ENCODE measurements around the gene SLC5A4.

The SLC5A4 gene

DNA sequence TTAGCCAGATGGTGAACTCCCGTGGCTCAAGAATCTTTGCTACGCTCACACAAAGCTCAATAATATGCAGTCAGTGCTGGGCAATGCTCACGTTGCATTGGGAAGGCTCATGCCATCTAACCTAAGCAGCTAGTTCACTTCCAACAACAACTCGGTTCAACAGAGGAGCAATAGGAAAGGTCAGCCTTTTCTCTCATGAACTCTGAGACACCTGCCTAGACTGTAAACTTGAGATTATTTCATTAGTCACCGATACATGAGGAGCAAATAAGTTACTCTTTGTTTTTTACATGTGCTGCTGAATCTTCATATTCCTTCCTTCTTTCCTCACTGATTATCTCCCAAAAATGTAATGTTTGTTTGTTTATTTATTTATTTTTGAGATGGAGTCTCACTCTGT lies 9.0 kb downstream of the SLC5A4 start:
- Histone ChIP-seq H3K4me3 (ENCODE audit: low read length) (no peak overlapping the region), H3K79me2 (ENCODE audit: low read length) (no peaks in the 10 kb centered on the region), H3F3A (ENCODE audit: insufficient read depth, low read length) (no peaks in the 10 kb centered on the region), H3K9me2 (replicated peaks; ENCODE audit: insufficient read depth, low read length) (no peaks in the 10 kb centered on the region), H3K9me3 (replicated peaks; ENCODE audit: insufficient read depth, low read length) (no peaks in the 10 kb centered on the region), H3K9ac (ENCODE audit: low read length) (no peak overlapping the region), H3K27ac (ENCODE audit: low read length) (no peak overlapping the region), H4K20me1 (ENCODE audit: insufficient read depth, low read length) (no peaks in the 10 kb centered on the region), H3K4me2 (ENCODE audit: low read depth, low read length) (no peak overlapping the region), H3K36me3 (replicated peaks; ENCODE audit: insufficient read depth, low read length) (no peaks in the 10 kb centered on the region), H3K4me1 (ENCODE audit: low read length) (no peaks in the 10 kb centered on the region), H3K27me3 (replicated peaks; ENCODE audit: insufficient read depth, low read length) (no peaks in the 10 kb centered on the region), H2AFZ (ENCODE audit: low read length) (no peak overlapping the region)
- TF ChIP-seq EZH2phosphoT487 (IDR thresholded peaks at IDR 0.05; ENCODE audit: low read length) (no peak), EZH2 (optimal IDR thresholded peaks at IDR 0.05; ENCODE audit: low read depth, low read length) (no peak)
- TF ChIP-seq, protein P1, sequence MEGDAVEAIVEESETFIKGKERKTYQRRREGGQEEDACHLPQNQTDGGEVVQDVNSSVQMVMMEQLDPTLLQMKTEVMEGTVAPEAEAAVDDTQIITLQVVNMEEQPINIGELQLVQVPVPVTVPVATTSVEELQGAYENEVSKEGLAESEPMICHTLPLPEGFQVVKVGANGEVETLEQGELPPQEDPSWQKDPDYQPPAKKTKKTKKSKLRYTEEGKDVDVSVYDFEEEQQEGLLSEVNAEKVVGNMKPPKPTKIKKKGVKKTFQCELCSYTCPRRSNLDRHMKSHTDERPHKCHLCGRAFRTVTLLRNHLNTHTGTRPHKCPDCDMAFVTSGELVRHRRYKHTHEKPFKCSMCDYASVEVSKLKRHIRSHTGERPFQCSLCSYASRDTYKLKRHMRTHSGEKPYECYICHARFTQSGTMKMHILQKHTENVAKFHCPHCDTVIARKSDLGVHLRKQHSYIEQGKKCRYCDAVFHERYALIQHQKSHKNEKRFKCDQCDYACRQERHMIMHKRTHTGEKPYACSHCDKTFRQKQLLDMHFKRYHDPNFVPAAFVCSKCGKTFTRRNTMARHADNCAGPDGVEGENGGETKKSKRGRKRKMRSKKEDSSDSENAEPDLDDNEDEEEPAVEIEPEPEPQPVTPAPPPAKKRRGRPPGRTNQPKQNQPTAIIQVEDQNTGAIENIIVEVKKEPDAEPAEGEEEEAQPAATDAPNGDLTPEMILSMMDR (IDR thresholded peaks at IDR 0.05; ENCODE audit: low read length), result no peak
- DNase-seq, result no peak

DNA sequence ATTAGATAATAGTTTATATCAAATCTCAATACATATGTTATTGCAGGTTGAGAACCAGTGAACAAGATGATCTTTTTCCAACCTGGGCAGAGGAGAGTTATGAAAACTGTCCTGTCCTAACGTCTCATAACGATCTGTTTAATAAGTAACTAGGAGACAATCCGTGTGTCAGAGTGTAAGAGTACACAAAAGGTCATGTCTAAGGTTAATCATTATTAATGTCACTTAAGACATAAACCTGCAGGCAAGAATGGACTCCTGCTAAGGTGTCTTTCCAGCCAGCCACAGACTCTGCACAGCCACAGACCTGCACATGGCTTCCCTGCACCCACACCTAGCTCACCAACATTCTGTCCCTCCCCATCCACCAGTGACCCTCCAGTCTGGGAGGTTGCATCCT lies 10.1 kb downstream of the SLC5A4 start:
- Histone ChIP-seq H3K27ac (ENCODE audit: low read length) (no peak overlapping the region), H3K4me2 (ENCODE audit: low read depth, low read length) (no peak overlapping the region)
- TF ChIP-seq, protein P1 (IDR thresholded peaks at IDR 0.05; ENCODE audit: low read length), result no peak

DNA sequence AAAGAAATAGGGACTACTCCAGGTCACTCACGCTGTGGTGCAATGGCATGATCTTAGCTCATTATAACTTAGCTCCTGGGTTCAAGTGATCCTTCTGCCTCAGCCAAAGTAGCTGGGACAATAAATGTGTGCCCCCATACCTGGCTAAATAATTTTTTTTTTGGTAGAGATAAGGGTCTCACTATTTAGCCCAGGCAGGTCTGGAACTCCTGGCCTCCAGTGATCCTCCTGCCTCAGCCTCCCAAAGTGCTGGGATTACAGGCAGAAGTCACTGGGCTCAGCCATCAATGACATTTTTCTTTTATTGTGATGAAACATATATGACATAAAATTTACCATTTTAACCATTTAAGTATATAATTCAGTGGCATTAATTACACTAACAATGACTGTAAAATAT lies 10.6 kb downstream of the SLC5A4 start:
- no peak overlapping the region for H3K4me3 ChIP-seq (ENCODE audit: low read length)
- DNase-seq, result no peak
- H2AFZ ChIP-seq (ENCODE audit: low read length), result no peak overlapping the region
- no peaks in the 10 kb centered on the region for H3K27me3 ChIP-seq (replicated peaks; ENCODE audit: insufficient read depth, low read length)
- no peaks in the 10 kb centered on the region for H3K4me1 ChIP-seq (ENCODE audit: low read length)
- H3K27ac ChIP-seq (ENCODE audit: low read length), result no peak overlapping the region
- TF ChIP-seq, protein P1 (IDR thresholded peaks at IDR 0.05; ENCODE audit: low read length), result no peak
- no peaks in the 10 kb centered on the region for H3K9me2 ChIP-seq (replicated peaks; ENCODE audit: insufficient read depth, low read length)
- H3K79me2 ChIP-seq (ENCODE audit: low read length), result no peaks in the 10 kb centered on the region
- no peak overlapping the region for H3K4me2 ChIP-seq (ENCODE audit: low read depth, low read length)
- H4K20me1 ChIP-seq (ENCODE audit: insufficient read depth, low read length), result no peaks in the 10 kb centered on the region
- H3K9me3 ChIP-seq (replicated peaks; ENCODE audit: insufficient read depth, low read length), result no peaks in the 10 kb centered on the region
- H3K36me3 ChIP-seq (replicated peaks; ENCODE audit: insufficient read depth, low read length), result no peaks in the 10 kb centered on the region
- H3F3A ChIP-seq (ENCODE audit: insufficient read depth, low read length), result no peaks in the 10 kb centered on the region
- H3K9ac ChIP-seq (ENCODE audit: low read length), result no peak overlapping the region

More for the DNA sequence above, 10.1 kb downstream of the SLC5A4 start:
- Histone ChIP-seq H3K9me2 (replicated peaks; ENCODE audit: insufficient read depth, low read length) (no peaks in the 10 kb centered on the region), H3F3A (ENCODE audit: insufficient read depth, low read length) (no peaks in the 10 kb centered on the region), H2AFZ (ENCODE audit: low read length) (no peak overlapping the region), H3K27me3 (replicated peaks; ENCODE audit: insufficient read depth, low read length) (no peaks in the 10 kb centered on the region), H3K4me1 (ENCODE audit: low read length) (no peaks in the 10 kb centered on the region), H3K9ac (ENCODE audit: low read length) (no peak overlapping the region), H3K36me3 (replicated peaks; ENCODE audit: insufficient read depth, low read length) (no peaks in the 10 kb centered on the region), H3K9me3 (replicated peaks; ENCODE audit: insufficient read depth, low read length) (no peaks in the 10 kb centered on the region), H3K4me3 (ENCODE audit: low read length) (no peak overlapping the region), H4K20me1 (ENCODE audit: insufficient read depth, low read length) (no peaks in the 10 kb centered on the region), H3K79me2 (ENCODE audit: low read length) (no peaks in the 10 kb centered on the region)
- DNase-seq, result no peak

DNA sequence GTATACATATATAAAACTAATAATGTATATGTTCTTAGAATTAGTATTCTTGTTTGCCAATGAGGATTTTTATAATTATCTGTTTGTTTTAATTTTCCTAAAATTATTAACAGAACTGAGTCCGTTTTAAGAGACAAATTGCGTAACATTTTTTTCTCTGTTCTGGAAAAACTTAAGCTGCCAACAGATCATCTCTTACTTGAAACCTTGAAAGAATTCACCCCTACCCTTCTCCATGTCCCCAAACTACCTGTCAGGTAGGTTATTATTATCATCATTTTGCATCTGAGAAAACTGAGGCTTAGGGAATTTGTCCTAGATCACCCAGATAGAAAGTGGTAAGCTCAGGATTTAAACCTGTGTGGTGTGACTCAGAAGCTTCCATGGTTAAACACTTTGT lies 14.7 kb downstream of the SLC5A4 start:
- no peaks in the 10 kb centered on the region for H3K79me2 ChIP-seq (ENCODE audit: low read length)
- no peaks in the 10 kb centered on the region for H3K9me3 ChIP-seq (replicated peaks; ENCODE audit: insufficient read depth, low read length)
- H3K27ac ChIP-seq (ENCODE audit: low read length), result no peak overlapping the region
- DNase-seq, result no peak
- no peak overlapping the region for H3K9ac ChIP-seq (ENCODE audit: low read length)
- no peaks in the 10 kb centered on the region for H3K9me2 ChIP-seq (replicated peaks; ENCODE audit: insufficient read depth, low read length)
- no peaks in the 10 kb centered on the region for H4K20me1 ChIP-seq (ENCODE audit: insufficient read depth, low read length)
- no peaks in the 10 kb centered on the region for H3K27me3 ChIP-seq (replicated peaks; ENCODE audit: insufficient read depth, low read length)
- no peak overlapping the region for H2AFZ ChIP-seq (ENCODE audit: low read length)
- H3K4me1 ChIP-seq (ENCODE audit: low read length), result no peaks in the 10 kb centered on the region
- H3K36me3 ChIP-seq (replicated peaks; ENCODE audit: insufficient read depth, low read length), result no peaks in the 10 kb centered on the region
- no peak overlapping the region for H3K4me2 ChIP-seq (ENCODE audit: low read depth, low read length)
- H3F3A ChIP-seq (ENCODE audit: insufficient read depth, low read length), result no peaks in the 10 kb centered on the region
- TF ChIP-seq EZH2phosphoT487 (IDR thresholded peaks at IDR 0.05; ENCODE audit: low read length), result no peak
- no peak for TF ChIP-seq EZH2 (optimal IDR thresholded peaks at IDR 0.05; ENCODE audit: low read depth, low read length)
- TF ChIP-seq, protein P1 (IDR thresholded peaks at IDR 0.05; ENCODE audit: low read length), result no peak
- H3K4me3 ChIP-seq (ENCODE audit: low read length), result no peak overlapping the region

Data from MM.1S (cell line).